ENCODE results near the gene CHRNA5.
"Not testable (repeated sequence)": the region's sequence is repeated elsewhere in the genome, so short reads cannot be mapped to it uniquely, and the experiment has no call there.

Gene CHRNA5

GRCh38 chr15:78565951-78566774 lies 843 bp downstream of the CHRNA5 start:
- DNase-seq = peak; percentile 22

GRCh38 chr15:78567531-78567930 lies 2.2 kb downstream of the CHRNA5 start:
- DNase-seq = no peak

GRCh38 chr15:78570710-78571109 lies 5.4 kb downstream of the CHRNA5 start:
- no peak for DNase-seq

- DNase-seq = no peak
Measured at GRCh38 chr15:78571382-78571781, 6.1 kb downstream of the CHRNA5 start.

- no peak for DNase-seq
Measured at GRCh38 chr15:78573416-78573815, 8.1 kb downstream of the CHRNA5 start.

GRCh38 chr15:78574944-78575343 lies 9.6 kb downstream of the CHRNA5 start:
- DNase-seq = no peak

DNA sequence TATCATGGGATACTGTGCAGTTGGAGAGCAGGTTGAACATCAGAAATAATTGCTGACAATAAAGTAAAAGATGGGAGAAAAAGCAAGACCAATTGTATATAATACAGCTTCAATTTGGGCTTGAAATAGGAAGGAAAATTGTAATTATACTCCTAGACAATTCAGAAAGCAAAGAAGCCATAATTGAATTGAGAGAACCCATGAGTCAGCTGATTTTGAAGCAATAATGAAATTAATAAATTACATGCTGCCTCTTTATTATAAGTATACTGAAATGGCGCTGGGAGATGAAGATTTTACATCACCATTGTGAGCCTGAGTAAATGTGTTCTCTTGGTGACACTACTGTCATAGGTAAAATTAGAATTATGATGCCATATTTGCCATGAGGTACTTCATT lies 32.3 kb downstream of the CHRNA5 start:
- no peak for DNase-seq

GRCh38 chr15:78598348-78598747 lies 33.0 kb downstream of the CHRNA5 start:
- no peak for DNase-seq

DNA sequence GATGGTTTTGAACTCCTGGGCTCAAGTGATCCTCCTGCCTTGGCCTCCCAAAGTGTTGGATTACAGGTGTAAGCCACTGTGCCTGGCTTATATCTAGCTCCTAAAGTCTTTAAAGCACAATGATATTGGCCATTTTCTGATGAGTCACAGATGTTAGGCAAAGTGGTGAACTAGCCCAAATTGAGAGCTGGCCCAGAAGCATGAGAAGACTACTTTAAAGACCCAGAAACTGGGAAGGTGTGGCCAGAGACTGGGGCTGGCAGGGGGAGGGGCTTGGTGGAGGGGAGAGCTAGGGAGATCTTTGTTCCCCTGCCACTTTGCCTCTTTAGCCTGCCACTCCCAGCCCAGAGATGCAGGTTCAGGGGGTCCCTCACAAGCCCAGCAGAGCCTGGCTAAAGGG lies 33.9 kb downstream of the CHRNA5 start:
- DNase-seq = no peak

- no peak for DNase-seq
Measured at GRCh38 chr15:78603467-78603866, 38.1 kb downstream of the CHRNA5 start.

DNA sequence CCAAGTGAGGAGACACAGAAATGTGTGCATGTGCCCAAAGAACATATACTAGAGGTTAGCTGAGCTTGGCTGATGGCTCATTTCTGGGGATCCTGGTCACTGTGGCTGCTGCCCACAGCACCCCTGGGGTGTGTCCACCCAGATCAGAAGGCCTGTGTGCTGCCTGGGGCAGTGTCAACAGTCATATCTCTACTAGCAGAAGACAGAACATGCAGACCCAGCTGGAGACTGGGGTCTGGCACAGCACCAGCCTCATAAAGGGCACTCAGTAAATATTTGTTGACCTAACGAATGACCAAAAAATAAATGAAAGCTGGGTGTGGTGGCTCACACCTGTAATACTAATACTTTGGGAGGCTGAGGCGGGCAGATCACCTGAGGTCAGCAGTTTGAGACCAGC lies 39.1 kb downstream of the CHRNA5 start:
- no peak for DNase-seq

DNA sequence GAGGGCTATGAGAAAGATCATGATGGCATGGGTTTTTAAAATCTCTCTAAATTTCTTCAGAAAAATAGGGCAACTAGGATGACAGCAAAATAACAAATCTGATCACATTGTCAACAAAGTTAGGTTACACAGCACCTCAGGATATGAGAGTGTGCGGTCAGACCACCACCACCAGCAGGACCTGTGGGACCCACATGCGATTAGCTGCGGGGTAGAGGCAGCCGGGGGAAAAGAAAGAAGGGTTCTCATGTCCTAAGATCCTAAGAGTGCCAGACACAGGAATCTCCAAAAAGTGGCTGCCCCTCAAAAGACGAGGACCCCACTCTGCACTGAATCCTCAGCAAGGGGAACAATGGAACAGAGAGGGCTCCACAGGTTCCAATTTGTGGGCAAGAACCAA lies 39.9 kb downstream of the CHRNA5 start:
- no peak for DNase-seq

DNA sequence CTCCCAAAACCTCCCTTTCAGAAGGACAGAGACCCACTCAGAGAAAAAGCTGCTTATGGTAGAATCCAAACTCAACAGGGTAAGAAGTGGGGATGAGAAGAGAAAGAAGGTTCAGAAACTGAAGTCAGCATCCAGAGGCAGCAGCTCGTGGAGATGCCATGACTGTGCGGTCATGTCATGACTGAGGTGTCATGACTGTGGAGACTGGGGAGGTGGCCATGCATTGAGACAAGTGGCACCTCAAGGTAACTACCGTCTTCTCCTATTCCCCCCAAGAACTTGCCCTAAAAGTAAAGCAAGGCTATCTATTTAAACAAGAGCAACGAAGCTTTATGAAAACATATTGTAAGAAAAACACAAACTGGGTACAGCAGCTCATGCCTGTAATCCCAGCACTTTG lies 40.4 kb downstream of the CHRNA5 start:
- DNase-seq = no peak

DNA sequence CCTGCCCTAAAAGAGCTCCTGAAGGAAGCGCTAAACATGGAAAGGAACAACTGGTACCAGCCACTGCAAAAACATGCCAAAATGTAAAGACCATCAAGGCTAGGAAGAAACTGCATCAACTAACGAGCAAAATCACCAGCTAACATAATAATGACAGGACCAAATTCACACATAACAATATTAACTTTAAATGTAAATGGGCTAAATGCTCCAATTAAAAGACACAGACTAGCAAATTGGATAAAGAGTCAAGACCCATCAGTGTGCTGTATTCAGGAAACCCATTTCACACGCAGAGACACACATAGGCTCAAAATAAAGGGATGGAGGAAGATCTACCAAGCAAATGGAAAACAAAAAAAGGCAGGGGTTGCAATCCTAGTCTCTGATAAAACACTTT lies 44.2 kb downstream of the CHRNA5 start:
- not testable (repeated sequence) for DNase-seq

- DNase-seq = no peak
Measured at GRCh38 chr15:78614021-78614420, 48.7 kb downstream of the CHRNA5 start.

DNA sequence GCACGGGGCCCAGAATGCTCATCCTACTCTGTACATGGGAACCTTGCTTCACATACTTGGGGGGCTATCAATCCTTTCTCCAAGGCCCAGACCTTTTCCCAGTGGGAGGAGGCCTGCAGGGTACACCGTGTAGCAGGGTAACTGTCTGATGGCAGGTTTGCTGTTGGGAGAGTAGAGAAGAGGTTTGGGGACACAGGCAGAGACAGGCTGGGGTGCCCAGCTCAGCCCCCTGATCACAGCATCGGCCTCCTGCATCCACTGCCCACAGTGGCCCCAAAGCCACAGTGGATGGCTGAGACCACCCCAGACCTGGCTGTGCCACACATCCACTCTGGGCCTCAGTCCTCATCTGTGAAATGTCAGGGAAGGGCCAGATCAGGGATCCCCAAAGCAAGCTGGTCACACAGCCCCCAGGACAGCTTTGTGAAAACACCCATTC lies 49.9 kb downstream of the CHRNA5 start:
- DNase-seq = no peak

DNA sequence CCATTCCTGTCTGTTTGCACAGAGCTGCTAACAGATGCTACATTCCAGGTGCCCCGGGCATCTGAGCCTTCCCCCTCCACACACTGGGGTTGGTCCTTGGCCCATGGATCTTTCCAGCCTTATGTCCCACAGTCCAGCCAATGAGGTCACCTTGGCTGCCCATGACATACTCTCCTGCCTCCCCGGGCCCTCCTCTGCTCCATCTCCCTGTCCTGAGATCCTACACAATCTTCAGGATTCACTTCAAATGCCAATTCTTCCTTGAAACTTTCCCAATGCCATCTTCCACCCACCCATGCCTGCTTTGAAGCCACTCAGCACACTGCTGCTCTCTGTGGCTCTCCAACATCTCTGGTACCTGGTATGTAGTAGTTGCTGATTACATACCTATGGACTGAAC lies 51.2 kb downstream of the CHRNA5 start:
- DNase-seq = no peak

- DNase-seq = no peak
Measured at GRCh38 chr15:78617076-78617475, 51.8 kb downstream of the CHRNA5 start.

GRCh38 chr15:78617516-78617915 lies 52.2 kb downstream of the CHRNA5 start:
- no peak for DNase-seq

DNA sequence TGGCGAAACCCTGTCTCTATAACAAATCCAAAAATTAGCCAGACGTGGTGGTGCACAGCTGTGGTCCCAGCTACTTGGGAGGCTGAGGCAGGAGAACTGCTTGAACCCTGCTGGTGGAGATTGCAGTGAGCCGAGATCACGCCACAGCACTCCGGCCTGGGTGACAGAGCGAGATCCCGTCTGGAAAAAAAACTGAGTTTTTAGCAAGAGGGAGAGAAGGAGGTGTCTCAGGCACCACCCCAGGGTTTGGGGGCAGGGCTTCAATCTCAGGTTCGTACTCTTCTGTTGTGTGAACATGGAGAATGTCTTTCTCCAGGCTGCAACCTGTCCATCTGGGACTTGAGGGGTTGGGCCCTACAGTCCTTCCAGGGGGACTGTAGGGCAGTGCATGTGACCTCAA lies 52.7 kb downstream of the CHRNA5 start:
- no peak for DNase-seq

- DNase-seq = peak; percentile 74
Measured at GRCh38 chr15:78618490-78618934, 53.2 kb downstream of the CHRNA5 start.

GRCh38 chr15:78619022-78619950 lies 54.0 kb downstream of the CHRNA5 start:
- DNase-seq = no peak

DNA sequence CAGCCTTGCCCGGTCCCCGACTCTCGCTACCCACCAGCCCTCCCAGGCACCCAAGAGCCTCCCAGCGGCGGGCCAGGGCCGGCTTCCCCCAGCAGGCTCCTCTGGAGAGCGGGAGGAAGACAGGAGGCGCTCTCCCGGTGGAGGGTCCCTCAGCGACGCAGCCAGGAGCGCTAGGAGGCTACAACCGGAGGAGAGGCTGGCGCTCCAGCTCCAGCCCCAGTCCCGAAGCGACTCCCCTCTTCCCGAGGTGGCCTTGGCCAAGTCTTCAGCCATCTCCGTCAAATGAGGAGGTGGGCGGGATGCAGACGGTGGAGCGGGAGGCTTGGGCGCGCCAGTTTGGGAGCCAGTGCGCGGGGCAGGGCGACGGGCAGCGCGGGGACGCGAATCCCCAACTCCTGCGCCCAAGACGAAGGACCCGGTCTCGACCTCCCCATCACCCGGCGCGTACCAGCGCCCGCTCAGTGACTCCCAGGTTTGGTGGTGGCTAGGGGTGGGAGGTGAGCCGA lies 54.8 kb downstream of the CHRNA5 start:
- peak; percentile 9 for DNase-seq

All from fibroblast of skin of back (primary cell).